Peyer's patch (tissue), 4 donors: ENCODE data around the gene NEURL2. TPM values are rescaled to one million over a fixed set of nuclear protein-coding genes. Genes with fewer than 3 reads are reported as not detected.

Source experiments
- DNase-seq, 3 donors: peaks; one replicate each; pipeline ENCODE4 v3.0.0-alpha.2; 2017 to 2019
- H3K27ac ChIP-seq, 4 donors: fragments of 200-600 bp; sonication (generic); one replicate each; pipeline ENCODE4 v1.5.1; 2016 to 2019
- H3K27me3 ChIP-seq, 2 donors: fragments of 200-600 bp; sonication (generic); one replicate each; pipeline ENCODE4 v1.5.1; 2019
- H3K36me3 ChIP-seq, 3 donors: fragments of 200-600 bp; sonication (generic); one replicate each; pipeline ENCODE4 v1.5.1; 2016 to 2019
- H3K4me1 ChIP-seq, 4 donors: fragments of 200-600 bp; sonication (generic); one replicate each; pipeline ENCODE4 v1.5.1; 2016 to 2019
- H3K4me3 ChIP-seq, 4 donors: fragments of 200-600 bp; sonication (generic); 1 replicate in 3 of 4; 2 replicates in 1 of 4; pipeline ENCODE4 v1.5.1; 2016 to 2019; ENCODE audit warnings: mild to moderate bottlenecking in 1 of 4
- H3K9me3 ChIP-seq, 4 donors: fragments of 200-600 bp; sonication (generic); one replicate each; pipeline ENCODE4 v1.5.1; 2016 to 2019; ENCODE audit warnings: mild to moderate bottlenecking in 1 of 4
- POLR2A ChIP-seq, 2 donors: fragments of 450-650 bp; IDR thresholded peaks; one replicate each; pipeline ENCODE4 v1.5.1; 2017; ENCODE audit warnings: antibody characterized with exemption in 2 of 2, mild to moderate bottlenecking in 2 of 2, moderate library complexity in 2 of 2
- total RNA-seq, 4 donors: library from RNA; depleted of rRNA; stranded (reverse); fragments of >200 nt; gene quantifications; one replicate each; pipeline ENCODE4 v1.1.0, GENCODE V29; 2016
- TF ChIP-seq, protein P1 (sequence below), 6 experiments: fragments of 450-650 bp in 4 of 6; fragments of 200-600 bp in 2 of 6; sonication (generic) in 1 of 6; IDR thresholded peaks; one replicate each; pipeline ENCODE4 v1.5.1; 2017 to 2019; ENCODE audit warnings: antibody characterized with exemption in 6 of 6, mild to moderate bottlenecking in 3 of 6, moderate library complexity in 1 of 6

The NEURL2 gene
- total RNA-seq, 4 donors from 2014 or later, result 3.3 to 27.6 (median 23.9) TPM

DNA sequence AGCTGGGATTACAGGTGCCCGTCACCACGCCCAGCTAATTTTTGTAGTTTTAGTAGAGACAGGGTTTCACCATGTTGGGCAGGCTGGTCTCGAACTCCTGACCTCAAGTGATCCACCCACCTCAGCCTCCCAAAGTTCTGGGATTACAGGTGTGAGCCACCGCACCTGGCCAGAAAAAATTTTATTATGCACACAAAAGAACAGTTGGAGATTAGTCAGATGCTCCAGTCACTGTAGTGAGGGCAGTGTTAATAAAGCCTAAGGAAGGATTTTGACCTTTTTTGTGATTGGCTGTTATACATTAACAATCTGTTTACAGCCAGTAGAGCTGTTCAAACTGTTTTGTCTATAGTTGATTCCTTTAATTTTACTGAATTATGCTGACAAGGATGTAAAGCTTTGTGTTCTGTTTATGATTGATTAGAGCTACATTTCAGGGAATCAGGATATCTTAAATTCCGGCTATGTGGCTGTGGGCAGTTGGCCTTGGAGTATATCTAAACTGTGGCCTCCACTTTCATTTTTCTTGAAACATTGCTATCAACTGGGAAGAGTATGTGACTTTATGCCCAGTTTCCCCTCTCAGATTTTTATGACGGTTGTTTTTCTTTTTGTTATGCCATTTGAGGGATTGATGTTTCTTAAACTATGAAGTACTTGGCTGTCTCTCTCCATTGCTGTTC, 23.7 kb downstream of the NEURL2 start:
- H3K27ac ChIP-seq, result peak overlapping the region in 2 of 4 donors; percentile 46 to 62

DNA sequence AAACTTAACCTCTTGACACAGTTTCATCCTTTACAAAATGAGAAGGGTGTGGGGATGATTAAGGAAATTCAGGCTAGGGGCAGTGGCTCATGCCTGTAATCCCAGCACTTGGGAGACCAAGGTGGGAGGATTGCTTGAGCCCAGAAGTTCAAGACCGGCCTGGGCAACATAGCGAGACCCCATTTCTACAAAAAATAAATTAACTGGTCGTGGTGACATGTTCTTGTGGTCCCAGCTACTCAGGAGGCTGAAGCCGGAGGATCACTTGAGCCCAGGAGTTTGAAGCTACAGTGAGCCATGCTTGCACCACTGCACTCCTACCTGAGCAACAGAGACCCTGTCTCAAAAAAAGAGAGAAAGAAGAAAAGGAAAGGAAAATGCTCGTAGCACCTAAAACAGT, 24.6 kb downstream of the NEURL2 start:
- H3K4me3 ChIP-seq, result no peak overlapping the region
- no peaks in the 10 kb centered on the region for H3K36me3 ChIP-seq
- TF ChIP-seq POLR2A (IDR thresholded peaks at IDR 0.05), result no peak
- TF ChIP-seq, protein P1, sequence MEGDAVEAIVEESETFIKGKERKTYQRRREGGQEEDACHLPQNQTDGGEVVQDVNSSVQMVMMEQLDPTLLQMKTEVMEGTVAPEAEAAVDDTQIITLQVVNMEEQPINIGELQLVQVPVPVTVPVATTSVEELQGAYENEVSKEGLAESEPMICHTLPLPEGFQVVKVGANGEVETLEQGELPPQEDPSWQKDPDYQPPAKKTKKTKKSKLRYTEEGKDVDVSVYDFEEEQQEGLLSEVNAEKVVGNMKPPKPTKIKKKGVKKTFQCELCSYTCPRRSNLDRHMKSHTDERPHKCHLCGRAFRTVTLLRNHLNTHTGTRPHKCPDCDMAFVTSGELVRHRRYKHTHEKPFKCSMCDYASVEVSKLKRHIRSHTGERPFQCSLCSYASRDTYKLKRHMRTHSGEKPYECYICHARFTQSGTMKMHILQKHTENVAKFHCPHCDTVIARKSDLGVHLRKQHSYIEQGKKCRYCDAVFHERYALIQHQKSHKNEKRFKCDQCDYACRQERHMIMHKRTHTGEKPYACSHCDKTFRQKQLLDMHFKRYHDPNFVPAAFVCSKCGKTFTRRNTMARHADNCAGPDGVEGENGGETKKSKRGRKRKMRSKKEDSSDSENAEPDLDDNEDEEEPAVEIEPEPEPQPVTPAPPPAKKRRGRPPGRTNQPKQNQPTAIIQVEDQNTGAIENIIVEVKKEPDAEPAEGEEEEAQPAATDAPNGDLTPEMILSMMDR (IDR thresholded peaks at IDR 0.05), result no peak
- H3K27me3 ChIP-seq, result no peaks in the 10 kb centered on the region
- DNase-seq, result no peak
- H3K9me3 ChIP-seq, result no peaks in the 10 kb centered on the region
- H3K27ac ChIP-seq, result no peak overlapping the region
- H3K4me1 ChIP-seq, result peaks cover 0 to 41% (median 0%) of the 10 kb centered on the region in 4 donors

More for the DNA sequence above, 23.7 kb downstream of the NEURL2 start:
- Histone ChIP-seq H3K9me3 (no peaks in the 10 kb centered on the region), H3K36me3 (no peaks in the 10 kb centered on the region), H3K4me1 (peaks cover 0 to 34% (median 0%) of the 10 kb centered on the region in 4 donors), H3K27me3 (no peaks in the 10 kb centered on the region), H3K4me3 (no peak overlapping the region)
- TF ChIP-seq POLR2A (IDR thresholded peaks at IDR 0.05), result no peak
- TF ChIP-seq, protein P1 (IDR thresholded peaks at IDR 0.05), result no peak
- no peak for DNase-seq

DNA sequence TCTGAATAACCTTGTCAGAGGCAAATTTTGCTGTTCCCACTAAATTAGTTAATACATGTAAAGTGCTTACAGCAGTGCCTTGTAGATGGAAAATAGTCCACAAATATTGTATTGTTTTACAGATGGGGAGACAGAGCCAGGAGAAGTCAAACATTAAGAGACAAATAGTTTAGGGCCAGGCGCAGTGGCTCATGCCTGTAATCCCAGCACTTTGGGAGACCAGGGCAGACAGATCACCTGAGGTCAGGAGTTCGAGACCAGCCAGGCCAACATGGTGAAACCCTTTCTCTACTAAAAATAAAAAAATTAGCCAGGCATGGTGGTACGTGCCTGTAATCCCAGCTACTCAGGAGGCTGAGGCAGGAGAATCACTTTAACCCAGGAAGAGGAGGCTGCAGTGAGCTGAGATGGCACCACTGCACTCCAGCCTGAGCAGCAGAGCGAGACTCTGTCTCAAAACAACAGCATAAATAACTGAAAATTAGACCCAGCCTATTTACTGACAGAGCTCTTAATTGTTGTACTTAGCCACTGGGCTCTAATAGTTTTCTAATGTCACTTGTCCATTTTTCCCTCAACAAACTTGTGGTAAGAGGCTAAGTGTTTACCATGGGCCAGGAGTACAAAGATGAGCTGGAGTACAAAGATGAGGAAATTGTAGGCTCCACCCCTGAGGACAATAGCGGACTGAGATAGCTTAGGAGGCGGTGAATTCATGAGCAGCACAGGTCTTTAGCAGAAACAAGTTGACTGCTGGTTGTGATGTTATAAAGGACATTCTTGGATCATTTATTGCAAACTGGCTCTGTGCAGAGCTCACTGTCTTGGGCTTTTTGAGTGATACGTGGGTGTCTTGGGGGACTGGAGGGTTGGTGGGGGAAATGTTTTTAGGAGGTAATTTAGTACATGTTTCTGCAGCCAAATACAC, 27.2 kb downstream of the NEURL2 start:
- TF ChIP-seq, protein P1 (IDR thresholded peaks at IDR 0.05), result no peak
- no peak for TF ChIP-seq POLR2A (IDR thresholded peaks at IDR 0.05)
- DNase-seq, result no peak
- no peaks in the 10 kb centered on the region for H3K36me3 ChIP-seq
- H3K4me3 ChIP-seq, result no peak overlapping the region
- no peaks in the 10 kb centered on the region for H3K27me3 ChIP-seq
- no peaks in the 10 kb centered on the region for H3K9me3 ChIP-seq
- peaks cover 0 to 52% (median 0%) of the 10 kb centered on the region in 4 donors for H3K4me1 ChIP-seq
- peak overlapping the region in 1 of 4 donors; percentile 25 for H3K27ac ChIP-seq

DNA sequence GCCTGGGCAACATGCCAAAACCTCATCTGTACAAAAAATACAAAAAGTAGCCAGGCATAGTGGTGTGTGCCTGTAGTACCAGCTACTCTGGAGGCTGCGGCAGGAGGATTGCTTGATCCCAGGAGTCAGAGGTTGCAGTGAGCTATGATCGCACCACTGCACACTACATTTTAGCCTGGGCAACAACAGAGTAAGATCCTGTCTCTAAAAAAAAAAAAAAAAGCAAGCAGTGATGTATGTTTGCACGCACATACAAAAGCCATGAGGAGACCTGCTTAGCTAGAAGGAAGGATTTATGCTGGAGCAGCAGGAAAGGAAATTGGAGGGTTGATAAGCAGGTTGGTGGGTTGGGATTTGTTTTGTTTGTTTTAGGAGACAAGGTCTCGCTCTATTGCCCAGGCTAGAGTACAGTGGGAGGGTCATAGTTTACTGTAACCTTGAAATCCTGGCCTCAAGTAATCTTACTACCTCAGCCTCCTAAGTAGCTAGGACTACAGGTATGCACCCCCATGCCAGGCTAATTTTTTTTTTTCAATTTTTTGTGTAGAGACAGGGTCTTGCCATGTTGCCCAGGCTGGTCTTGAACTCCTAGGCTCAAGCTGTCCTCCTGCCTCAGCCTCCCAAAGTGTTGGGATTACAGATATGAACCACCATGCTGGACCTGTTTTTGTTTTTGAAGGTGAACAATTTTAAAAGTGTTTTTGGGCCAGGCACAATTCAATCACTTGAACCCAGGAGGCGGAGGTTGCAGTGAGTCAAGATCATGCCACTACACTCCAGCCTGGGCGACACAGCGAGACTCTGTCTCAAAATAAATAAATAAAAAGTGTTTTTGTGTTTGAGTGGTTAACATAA, 29.6 kb downstream of the NEURL2 start:
- Histone ChIP-seq H3K27me3 (no peaks in the 10 kb centered on the region), H3K4me3 (no peak overlapping the region), H3K4me1 (peaks cover 0 to 53% (median 5%) of the 10 kb centered on the region in 4 donors), H3K36me3 (no peaks in the 10 kb centered on the region), H3K27ac (no peak overlapping the region), H3K9me3 (no peaks in the 10 kb centered on the region)
- no peak for TF ChIP-seq POLR2A (IDR thresholded peaks at IDR 0.05)
- TF ChIP-seq, protein P1 (IDR thresholded peaks at IDR 0.05), result no peak
- no peak for DNase-seq

DNA sequence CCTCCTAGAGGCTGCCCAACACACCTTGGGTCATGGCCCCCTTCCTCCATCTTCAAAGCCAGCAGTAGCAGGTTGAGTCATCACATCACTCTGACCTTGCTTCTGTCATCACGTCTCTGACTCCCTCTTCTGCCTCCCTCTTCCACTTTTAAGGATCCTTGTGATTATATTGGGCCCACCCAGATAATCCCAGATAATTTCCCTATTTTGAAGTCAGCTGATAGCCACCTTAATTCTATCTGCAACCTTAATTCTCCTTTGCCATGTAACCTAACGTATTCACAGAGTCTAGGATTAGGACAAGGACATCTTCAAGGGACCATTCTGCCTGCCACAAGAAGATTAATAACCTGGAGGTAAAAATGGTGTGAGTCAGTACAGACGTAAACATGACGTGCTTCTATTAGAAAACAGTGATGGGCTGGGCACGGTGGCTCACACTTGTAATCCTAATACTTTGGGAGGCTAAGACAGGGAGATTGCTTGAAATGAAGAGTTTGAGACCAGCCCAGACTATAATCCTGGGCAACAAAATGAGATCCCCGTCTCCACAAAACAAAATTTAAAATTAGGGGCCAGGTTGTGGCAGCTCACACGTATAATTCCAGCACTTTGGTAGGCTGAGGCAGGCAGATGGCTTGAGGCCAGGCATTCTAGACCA, 30.3 kb downstream of the NEURL2 start:
- no peak for DNase-seq
- H3K4me3 ChIP-seq, result no peak overlapping the region
- H3K27me3 ChIP-seq, result no peaks in the 10 kb centered on the region
- TF ChIP-seq POLR2A (IDR thresholded peaks at IDR 0.05), result no peak
- TF ChIP-seq, protein P1 (IDR thresholded peaks at IDR 0.05), result no peak
- H3K27ac ChIP-seq, result no peak overlapping the region
- H3K36me3 ChIP-seq, result no peaks in the 10 kb centered on the region
- H3K9me3 ChIP-seq, result no peaks in the 10 kb centered on the region
- peaks cover 0 to 55% (median 10%) of the 10 kb centered on the region in 4 donors for H3K4me1 ChIP-seq
